HG02763 (cell line): ENCODE measurements around the gene TRAPPC14.

Experiments
- ATAC-seq: cut with Tn5 transposase; IDR thresholded peaks from one replicate; pipeline ENCODE4 v1.9.1; 2021; ENCODE audit warnings: mild to moderate bottlenecking, moderate library complexity; ENCODE audit not compliant: unreplicated experiment

The TRAPPC14 gene

DNA sequence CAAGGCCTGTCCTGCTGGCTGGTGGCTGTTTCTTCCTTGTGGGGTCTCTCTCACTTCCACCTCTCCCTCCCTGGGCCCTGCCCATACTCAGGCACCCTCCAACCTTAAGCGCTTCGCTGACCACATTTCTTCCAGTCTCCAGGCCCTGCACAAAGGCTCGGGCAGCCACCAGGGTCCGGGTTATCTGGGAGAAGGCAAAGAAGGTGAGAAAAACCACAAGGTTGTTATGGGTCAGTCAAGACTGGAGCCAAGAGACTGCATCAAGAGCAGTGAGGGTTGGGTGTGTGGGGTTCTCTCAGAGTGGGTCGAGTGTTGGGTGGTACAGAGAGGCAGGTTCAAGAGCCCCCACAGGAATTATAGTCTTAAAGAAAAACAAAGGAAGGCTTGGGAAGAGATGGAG is 16.1 kb upstream of the TRAPPC14 start:
- no peak for ATAC-seq

DNA sequence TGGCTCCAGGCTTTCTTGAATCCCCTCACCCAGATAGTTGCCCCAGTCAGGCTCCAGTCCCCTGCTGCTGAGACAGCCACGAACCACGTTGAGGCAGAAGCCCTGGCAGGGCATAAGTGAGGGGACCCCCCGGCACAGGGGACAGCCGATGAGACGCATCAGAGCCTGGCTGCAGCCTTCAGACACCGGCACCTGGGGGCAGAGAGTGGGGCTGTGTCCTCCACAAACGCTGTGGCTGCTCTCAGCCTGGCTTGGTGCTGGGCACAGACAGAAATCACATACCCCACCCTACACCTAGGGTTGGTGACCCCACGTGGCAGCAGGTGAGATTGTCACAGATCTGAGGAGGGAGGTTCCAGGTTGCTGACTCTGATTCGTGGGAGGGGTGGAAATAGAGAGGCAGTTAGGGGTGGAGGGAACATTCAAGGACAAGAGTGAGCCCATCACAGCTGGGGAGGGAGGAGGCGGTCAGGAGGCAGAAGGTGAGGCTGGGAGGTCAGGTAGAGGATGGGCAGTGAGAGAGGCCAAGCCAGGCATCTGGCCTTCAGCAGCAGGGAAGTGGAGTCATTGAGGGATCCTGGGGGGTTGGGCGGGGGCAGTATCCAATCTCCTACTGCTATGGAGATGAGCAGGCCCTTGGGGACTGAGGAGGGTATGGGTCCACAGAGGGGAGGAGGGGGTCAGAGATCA is 15.4 kb upstream of the TRAPPC14 start:
- no peak for ATAC-seq

DNA sequence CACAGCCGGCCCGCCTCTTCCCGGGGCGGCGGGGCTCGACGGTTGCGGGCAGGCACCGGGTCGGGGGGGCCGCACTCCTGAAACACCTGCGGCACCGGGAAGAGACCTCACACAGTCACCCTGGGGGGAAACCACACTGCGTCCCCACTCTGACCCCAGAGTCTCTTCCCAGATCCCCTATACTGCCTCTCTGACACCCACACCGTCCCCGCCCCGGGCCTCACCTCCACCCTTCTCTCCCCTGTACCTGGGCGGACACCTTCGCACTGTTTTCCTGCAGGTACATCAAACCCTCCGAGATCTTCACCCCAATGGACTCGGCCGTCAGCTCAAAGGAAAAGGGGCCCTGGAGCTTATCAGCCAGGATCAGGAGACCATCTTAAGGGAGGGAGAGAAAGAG is 13.3 kb upstream of the TRAPPC14 start:
- no peak for ATAC-seq

DNA sequence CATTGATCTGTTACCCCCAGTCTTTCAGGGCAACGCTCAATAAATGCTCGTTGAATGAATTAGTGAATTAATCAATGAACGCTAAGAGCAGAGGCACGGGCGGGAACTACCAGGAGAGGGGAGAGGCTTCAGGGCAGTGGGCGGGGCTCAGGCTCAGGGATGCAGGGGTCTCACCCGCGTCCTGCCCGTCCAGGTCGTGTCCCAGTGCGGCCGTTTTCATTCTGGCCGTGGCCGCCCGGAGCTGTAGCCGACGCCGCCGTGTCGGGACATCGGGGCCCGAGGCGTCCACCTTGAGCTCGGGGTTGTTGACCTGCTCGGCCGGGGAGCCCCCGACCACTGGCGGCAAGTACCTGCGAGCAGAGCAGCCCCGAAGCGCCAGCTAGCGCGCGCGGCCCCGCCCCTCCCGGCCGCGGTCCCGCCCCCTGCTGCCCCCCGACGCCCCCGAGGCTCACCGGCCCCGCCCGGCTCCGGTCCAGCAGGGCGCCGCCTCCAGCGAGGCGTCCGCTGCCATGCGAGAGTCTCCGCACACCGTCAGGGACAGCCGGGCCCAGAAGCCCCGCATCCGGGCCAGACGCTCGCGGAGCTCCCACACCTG is 12.7 kb upstream of the TRAPPC14 start:
- ATAC-seq: no peak

DNA sequence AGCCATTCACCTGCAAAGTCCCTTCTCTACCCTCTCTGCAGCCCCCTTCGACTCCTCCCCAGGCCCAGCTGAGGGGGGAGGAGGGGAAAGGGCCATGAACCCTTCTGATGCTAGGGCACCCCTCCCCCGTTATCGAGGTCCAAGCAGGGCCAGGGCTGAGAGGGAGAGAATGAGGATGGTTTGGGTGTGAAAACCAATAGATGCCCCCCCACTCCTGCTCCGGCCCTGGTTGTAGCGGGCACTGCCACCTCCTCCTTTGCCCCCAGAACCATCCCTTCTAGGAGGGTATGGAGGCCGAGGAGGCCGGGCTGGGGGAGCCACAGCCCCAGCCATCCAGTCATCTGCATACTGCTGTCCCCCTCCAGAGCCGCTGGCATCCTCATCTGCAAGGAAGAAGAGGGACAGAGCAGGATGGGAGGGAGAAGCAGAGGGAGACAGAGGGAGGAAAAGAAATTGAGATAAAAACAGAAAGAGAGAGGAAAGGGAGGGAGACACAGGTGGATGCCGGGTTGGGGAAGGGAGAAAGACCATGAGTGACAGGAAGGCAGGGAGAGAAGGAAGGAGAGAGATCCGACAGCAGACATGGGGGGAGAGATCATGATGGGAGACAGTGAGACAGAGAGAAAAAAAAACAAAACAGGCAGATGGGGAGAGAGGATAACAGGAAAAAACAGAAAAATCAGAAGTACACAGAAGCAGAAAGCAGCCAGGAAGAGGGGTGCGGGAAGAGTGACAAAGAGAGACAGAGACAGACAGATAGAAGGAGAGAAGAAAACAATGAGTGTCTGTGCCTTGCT is 11.8 kb upstream of the TRAPPC14 start:
- ATAC-seq: no peak

DNA sequence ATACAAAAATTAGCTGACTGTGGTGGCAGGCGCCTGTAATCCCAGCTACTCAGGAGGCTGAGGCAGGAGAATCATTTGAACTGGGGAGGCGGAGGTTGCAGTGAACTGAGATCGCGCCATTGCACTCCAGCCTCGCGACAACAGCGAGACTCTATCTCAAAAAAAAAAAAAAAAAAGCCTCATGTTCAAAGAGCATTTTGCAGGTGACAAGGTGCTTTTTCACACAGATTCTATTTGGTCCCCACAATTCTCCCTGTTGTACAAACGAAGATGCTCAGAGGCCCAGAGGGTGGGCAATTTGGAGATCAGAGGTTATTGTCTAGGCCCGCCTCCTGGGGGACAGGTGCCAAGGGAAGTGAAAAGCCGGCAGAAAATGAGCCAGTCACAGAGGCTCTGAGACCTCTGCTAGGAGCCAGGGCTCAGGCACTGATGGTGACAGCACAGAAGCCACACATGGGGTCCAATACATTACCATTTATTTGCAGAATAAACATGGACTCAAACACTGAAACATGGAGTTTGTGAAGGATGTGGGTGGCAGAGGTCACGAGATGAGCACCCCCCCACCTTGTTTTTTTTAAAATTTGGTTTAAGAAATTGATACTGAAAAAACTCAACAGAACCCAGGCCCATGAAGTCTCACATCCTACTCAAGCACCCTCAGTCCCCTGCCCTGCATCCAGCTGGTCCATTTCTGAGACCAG is 10.8 kb upstream of the TRAPPC14 start:
- ATAC-seq: no peak

DNA sequence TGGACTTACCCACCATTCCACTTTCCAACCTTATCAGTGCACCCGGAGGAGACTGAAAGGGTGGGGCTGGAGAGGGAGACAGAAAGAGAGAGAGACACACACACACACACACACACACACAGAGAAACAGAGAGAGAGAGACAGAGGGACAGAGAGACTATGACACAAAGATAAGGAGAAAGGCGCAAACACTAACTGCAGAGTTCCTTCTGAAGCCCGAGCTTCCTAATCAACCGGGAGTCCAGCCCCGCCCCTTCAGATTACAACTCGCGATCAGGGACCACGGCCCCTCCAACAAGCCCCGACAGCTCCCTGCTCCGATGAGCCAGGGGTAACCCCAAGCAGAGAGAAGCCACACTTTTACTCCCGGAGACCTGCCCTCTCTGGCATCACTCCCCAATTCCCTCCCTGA is 9.4 kb upstream of the TRAPPC14 start:
- ATAC-seq: no peak

DNA sequence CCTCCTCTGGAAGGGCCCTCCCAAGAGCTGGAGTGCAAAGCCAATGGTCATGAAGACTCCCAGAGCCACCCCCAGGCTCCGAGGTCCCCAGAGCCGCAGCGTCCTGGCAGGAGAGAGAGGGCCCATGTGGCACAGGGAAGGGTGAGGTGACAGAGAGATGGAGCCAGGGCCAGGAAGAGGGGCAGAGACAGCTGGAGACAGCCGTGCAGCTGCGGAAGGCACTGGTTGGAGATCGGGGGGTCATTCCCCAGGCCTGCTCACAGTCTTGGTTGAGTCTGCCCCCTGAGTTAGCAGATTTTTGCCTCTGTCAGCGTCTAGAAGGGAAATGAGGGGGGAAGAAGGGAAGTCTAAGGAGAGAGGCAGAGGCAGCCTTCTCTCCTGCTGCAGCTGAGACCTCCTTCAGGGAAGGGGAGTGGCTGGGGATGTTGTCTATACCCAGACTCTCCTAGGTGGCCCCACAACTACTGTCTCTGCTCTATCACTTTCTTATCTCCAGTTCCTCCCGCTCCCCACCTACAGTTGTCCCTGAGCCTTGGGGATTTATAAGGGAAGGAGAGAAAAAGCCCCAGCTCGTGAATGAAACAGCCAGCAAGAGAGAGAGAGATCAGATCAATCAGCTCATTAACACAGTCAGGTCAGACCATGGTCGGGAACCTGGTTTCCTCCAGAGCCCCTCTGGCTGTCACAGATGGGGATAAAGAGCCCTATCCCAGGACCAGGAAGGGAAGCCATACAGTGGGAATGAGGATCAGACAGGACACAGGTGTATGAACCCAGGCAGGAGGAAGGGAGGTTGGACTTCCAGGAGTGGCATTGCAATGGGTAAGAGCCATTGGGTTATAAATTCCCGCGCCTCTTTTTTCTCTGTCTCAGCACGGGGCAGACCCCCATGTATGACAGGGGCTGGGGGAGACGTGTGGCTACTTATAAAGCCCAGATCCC is 8.7 kb upstream of the TRAPPC14 start:
- ATAC-seq: no peak

DNA sequence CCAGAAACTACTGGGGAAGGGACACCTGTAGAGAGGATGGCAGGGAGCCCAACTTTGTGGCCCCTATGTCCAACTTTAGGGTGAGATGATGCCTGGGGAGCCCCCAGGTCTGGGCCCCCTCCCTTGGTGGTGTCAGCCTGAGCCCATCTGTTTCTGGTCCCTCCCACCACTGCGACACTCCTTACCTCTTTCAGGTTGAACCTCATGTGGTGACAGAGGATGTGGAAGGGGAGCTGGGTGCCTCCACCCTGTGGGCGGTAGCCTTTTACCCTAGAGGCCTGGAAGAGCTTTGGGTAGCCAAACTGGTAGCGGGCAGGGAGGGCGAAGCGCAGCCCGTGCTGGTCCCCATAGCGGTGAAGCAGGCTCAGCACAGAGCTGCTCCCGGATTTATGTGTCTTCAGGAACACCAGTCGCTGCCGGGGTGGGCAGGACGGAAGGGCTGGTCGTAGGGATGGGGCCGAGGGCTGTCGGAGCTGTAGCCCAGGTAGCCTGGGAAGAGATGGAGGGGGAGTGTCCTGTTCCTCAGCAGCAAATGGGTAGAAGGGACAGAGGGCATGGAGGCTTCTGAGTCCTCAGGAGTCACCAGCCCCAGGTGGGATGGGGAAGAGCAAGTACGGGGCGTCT is 7.9 kb upstream of the TRAPPC14 start:
- ATAC-seq: no peak

DNA sequence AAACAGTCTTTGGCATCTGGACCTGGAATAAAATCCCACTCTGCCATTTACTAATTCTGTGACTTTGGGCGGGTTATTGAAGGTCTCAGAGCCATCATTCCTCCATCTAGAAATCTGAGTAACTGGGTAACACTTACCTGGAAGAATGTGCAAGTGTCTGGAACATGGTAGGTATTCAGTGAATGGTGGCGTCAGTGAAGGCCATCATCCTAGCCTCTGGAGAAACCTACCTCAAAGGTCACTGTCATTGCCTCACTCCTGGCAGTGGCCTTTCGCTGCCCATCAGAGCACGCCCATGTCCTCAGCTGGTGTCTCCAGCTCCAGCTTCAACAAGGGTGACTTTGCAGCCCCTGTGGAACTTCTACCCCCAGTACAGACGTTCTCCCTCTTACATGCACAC is 5.3 kb upstream of the TRAPPC14 start:
- ATAC-seq: no peak

DNA sequence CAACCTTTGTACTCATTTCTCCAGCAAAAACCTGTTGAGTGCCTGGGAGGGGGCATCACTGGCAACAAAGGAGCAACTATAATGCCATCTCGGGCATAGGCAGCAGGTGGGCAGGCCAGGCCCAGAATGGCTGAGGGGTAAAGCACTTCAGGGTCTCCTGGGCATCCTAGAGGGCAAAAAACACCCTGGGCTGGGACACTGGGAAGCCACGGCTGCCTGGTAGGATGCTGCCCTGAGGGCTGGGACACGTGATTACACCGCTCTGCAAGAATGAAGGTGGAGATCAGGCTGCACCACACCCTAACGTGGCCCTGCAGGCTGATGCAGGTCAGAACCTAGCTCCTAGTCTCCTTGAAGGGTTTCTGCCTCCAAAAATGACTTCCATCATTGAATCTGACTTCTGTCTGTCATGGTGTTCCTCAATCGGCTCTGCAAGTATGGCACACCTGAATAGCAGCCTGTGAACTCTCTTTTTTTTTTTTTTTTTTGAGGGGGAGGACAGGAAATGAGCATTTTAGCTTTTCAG is 4.5 kb upstream of the TRAPPC14 start:
- ATAC-seq: no peak

DNA sequence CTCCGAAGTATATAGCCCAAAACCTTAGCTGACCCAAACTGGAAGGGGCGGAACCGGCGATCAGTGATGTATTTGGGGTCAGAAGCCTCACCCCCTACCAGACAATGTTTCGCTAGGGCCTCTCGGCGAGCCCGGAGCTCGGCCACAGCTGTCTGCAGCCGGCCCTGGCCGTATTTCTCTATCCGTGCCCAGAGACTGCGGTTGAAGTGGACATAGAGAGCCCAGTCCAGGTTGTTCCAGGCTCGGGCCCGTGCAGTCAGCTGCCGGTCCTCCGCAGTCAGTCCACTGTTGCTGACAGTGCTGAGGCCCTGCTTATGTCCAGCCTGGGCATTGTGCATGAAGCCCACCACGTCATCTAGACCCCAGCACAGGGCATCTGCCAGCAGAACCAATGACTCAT is 1.5 kb upstream of the TRAPPC14 start:
- no peak for ATAC-seq

DNA sequence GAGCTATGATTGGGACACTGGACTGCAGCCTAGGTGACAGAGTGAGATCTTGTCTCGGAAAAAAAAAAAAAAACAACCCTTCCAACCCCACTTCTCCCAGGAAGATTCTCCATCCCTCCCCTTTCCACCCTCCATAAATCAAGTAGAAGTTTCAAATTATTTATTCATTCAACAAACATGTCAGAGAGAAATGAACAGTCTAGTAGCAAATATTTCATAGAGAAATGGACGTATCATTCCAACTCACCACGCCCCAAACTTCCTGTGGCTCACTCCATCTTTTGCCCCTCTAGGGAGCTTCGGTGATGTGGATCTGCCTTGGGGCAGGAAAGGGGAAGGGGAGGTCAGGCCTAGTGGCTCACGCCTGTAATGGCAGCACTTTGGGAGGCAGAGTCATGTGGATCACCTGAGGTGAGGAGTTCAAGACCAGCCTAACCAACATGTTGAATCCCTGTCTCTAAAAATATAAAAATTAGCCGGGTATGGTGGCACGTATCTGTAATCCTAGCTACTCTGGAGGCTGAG is 638 bp upstream of the TRAPPC14 start:
- ATAC-seq: no peak

DNA sequence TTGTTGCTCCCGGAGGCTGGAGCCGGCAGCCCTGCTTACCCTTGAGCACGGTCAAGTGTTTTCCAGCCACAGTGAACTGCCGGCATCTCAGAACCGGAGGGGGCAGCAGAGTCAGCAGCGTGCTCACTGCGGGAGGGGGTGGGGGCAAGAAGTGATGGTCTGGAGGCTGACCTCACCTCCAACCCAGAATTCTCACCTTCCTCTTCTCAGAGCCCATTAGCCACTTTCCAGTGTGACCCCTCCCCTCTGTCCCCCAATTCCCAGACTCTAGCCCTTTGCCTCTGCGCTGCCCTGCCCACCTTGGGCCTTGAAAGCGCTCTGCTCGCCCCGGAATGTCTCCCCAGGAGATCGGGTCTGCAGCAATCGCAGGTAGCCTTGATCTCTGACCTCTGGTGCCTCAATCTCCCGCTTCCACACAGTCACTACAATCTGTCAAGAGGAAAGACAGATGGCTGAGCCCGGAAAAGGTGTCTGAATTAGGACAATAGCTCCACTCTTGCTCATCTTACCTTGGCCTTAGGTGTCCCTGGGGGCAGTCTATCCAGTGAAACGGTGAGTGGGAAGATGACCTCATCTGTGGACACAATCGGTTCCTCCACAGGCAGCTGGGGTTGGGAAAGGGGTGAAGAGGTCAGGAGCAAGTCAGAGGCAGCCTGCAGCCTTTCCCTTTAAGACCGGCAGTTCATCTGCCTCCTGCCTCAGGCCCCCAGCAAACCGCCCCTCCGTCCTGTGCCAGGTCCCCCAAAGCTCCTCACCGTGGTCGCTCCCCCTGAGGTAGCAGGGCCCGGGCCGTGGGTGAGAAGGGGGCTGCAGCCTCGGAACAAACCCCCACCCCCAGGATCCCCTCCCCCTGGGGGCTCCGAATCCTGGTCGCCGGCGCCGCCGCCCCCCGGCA is 942 bp downstream of the TRAPPC14 start:
- no peak for ATAC-seq

DNA sequence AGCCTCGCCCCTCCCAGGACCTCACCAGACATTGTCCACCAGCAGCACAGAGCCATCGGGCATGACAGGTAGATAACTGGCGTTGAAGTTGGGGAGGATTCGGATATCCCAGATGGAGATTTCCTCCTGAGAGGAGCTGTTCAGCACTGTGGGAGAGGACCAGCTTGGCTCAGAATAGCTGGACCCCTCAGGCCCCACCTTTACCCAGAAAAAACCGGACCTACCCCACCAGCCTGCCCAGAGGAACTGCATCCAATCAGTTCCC is 1.5 kb downstream of the TRAPPC14 start:
- ATAC-seq: no peak

DNA sequence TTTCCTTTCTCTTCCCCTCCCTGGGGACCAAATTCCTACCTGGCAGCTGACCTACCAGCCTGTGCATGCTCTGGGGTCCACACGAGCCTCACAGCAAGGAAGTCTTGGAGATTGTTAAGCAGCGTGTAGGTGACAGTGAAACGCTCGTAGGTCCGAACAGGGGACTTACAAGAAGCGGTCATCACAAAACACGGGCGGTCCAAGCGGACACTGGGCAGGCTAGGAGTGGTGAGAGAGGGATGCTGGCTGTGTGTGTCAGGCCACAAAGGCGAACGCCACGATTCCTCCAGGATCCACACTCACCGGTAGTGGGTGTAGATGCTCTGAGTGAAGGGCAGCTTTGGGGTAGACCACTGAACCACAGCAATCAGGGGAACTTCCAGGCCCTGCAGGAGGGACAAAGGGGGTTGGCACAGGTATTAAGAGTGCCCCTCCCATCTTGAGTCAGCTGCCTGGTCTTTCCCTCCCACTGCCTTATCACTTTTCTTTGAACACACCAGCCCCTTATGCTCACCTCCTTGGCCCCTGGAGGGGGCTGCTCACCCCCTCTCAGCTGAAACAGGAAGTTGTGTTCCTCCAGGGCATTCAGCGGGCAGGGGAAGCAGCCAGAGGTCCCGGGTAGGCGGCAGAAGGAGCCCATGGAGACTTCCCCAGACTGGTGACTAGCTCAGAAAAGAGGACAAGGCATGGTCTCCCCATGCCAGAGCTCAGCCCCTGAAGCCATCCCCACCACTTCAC is 2.0 kb downstream of the TRAPPC14 start:
- ATAC-seq: no peak

DNA sequence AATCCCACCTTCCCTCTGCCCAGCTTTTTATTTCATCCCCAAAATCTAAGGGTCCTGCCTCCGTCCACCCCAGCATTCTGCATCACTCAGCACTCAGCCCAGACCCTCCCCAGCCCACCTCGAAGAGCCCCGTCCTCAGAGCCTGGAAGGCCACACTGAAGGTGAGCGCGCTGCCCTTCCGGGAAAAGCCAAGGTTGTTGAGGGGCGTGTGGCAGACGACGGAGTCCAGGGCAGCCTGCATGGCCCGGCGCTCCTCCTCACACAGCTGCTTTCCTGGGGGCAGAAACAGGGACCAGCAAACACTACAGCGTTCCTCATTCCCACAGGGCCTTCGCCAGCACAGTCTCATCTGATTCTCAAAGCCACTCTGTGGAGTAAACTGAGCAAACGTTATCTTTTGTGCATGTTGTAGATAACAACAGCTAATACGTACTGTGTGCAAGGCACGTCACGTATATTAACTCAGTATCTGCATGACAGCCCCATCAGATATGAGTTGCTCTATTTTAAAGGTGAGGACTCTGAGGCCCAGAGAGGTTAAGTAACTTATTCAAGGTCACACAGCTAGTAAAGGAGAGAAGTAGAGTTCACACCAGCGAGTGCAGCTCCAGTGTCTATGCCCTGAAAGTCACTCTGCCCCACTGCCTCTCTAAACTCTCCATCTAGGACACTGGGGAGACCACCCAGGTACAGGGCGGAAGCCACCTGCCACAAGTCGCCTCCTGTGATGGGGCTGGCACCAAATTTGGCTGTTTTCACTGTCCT is 2.8 kb downstream of the TRAPPC14 start:
- no peak for ATAC-seq
